ENCODE results near the gene LRRC4.

- TF ChIP-seq CTCF (IDR thresholded peaks at IDR 0.05) = no peak
- no peak for TF ChIP-seq POLR2A (IDR thresholded peaks at IDR 0.05)
Measured at GRCh38 chr7:128004623-128005022, 26.6 kb downstream of the LRRC4 start.
